Activated CD8-positive, alpha-beta memory T cell treated with anti-CD3 and anti-CD28 coated beads for 48 hours (primary cell): ENCODE data around the gene CHAC1.

Experiments used
- DNase-seq, 3 experiments: peaks; one replicate each; pipeline ENCODE4 v3.0.0-alpha.2; 2020; ENCODE audit warnings: low read depth in 2 of 3, low spot score in 2 of 3

CHAC1 gene

DNA sequence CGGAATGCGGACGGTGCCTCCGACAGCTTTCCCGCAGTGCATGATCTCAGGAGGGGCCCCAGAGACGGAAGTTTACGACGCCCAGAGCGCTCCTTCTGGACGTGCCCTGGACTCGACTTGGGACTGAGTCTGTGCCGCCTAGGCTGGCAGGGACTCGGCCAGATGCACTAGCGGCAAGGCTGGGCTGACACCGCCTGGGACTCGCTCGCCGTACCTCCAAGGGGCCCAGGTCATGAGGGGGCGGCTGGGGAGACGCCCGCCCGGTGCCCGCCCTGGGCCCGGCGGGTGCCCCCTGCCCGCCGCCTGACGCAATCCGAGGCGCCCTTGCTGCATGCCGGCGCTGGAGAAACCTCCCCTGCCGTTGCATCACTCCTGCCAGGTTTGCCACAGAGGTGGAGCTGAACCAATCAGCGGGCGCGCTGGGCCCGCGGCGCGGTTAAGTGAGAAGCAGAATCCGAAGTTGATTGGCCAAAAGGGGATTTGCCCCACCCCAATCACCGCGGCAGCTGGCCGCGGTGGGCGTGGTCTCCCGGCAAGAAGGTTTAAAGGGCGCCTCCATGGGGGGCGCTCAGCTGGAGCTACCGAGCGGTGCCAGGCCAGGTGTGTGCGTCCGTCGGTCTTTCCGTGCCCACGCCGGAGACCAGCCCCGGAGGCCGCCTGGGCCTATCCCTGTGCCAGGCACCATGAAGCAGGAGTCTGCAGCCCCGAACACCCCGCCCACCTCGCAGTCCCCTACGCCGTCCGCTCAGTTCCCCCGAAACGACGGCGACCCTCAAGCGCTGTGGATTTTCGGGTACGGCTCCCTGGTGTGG is at the start of gene CHAC1:
Gene CHAC1, plus strand, starts transcription at position 571 of the 812 bp plus-strand sequence. Its CDS starts 113 bp downstream, at position 684.
- DNase-seq, result peak; percentile 89 to 92 (median 91)

- DNase-seq, result no peak
Observed at GRCh38 chr15:40904552-40905201, 48.6 kb upstream of the CHAC1 start.

GRCh38 chr15:40906091-40906990 is 46.9 kb upstream of the CHAC1 start:
- DNase-seq, result peak; percentile 62 to 74 (median 73)

GRCh38 chr15:40906991-40907802 is 46.1 kb upstream of the CHAC1 start:
- DNase-seq, result no peak

- DNase-seq, result no peak
Observed at GRCh38 chr15:40908095-40908494, 45.2 kb upstream of the CHAC1 start.

DNA sequence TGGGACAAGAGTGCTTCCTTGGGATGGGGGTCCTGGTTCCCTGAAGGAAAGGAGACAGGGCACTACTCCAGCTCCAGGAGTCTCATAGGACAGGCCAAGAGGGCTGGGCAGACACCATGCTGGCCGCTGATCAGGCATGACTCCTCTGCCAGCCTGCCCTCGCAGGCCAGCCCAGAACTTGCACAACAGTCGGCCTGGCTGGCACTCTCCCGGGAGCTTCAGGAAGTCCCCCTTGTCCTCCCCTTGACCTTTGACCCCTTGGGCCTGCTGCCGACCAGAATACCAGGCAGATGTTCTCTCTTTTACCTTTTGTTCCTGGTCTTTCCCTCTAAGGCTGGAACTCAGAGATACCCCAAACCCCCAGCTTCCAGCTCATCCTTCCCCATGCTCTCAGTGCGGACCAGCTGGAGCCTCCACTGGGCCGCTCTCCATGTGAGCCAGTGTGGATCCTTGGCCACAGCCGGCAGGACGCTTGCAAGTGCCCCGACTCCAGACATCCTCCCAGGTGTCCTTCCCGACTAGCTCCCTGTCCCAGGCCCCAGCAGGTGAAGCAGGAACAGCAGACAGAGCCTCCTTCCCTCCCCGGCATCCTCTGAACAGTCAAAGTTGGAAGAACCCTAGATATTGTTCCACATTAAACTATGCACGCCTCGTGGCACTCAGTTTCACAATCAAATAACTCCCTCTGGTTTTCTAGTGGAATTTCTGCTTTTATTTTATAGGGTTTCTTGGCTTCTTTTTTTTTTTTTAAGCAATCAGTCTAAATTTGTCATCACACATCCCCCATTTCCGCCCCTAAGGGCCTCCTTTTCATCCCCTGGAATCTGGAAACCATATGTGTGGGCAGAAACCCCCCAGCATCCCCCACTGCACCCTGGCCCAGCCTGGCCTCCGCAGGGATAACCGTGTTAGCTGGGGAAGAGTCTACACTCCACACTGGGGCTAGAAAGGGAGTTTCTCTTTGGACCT is 43.3 kb upstream of the CHAC1 start:
- DNase-seq, result no peak

- no peak for DNase-seq
Observed at GRCh38 chr15:40911141-40911540, 42.1 kb upstream of the CHAC1 start.

GRCh38 chr15:40911693-40912092 is 41.6 kb upstream of the CHAC1 start:
- no peak for DNase-seq

DNA sequence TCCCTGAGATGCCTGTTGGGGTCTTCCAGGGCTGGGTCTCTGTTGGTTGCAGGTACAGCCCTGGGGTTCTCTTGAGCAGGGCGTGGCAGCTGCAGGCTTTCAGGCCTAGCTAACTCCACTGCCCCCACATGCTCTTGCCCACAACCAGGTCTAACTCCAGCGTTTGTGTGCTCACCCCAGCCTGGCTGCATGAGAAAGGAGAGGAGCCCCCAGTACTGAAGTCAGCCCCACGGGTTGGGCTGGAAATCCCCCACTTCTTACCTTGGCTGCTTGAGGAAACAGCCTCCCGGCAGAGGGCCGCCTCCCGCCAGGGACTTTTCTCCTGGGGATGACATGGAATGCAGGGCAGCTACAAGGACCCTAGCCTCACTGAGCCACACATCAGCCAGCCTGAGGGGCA is 40.8 kb upstream of the CHAC1 start:
- no peak for DNase-seq

GRCh38 chr15:40914013-40914412 is 39.3 kb upstream of the CHAC1 start:
- DNase-seq, result no peak

DNA sequence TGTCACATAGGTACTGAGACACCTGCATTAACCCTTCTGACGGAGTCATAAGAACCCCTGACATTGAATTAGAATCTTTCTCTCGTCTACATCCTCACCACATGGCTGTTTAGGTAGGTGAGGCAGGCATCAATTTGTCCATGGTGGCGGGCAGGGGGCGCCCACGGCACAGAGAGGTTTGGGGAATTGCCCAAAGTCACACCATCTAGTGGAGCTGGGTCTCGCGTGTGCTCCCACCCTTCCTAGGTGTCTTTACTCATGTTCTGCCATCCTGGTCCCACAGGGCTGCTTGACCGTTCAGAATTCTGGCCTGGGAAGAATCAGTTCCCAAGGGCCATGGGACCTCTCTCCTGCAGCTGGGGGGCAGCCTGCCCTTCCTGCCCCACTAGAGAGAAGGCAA is 38.8 kb upstream of the CHAC1 start:
- DNase-seq, result no peak

- no peak for DNase-seq
Observed at GRCh38 chr15:40915116-40915661, 38.1 kb upstream of the CHAC1 start.

DNA sequence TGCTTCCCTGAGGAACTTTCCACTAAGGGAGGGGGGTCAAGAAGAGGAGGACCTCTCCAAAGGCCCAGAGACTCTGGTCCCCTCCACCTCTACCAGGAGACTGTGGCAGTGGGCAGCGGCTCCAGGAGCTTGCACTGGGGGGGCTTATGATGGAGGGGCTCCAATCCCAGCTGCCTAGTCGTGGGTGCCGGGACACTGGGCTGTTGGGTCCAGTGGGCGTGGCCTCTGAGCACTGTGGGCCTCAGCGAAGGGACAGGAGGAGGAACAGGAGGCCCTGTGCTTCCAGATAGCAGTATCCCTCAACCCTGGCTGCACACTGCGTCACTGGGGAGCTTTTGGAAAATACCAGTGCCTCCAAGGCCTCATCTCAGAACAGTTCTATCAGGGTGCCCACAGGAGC is 37.6 kb upstream of the CHAC1 start:
- no peak for DNase-seq

GRCh38 chr15:40917585-40917984 is 35.7 kb upstream of the CHAC1 start:
- no peak for DNase-seq

DNA sequence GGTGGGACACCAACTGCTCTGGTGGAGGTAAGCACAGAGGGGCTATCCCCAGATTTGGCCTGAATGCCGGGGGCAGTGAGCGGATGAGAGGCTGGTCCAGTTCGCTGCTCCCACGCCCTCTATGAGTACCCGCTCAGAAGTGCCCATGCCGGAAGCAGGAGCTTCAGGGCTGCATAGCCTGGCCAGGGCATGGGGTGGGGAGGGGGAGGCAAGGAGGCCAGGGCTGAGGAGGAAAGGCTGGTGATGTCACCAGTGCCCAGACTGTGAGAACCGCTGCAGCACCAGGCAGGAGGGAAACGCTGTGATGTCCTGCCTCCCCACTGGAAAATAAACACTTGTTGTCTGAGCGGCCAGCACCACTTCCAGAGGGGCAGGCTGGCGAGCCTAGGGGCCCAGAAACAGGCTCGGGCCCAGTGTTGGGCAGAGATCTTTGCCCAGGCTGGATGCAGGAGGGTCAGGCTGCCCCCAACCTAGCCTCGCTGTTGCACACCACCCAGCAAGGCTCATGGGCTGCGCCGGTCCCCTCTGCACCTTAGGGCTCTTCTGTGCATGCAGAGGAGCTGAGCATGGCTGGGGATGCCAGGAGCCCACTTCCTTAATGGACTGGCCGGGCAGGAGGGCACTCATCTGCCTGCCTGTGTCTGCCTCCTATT is 35.0 kb upstream of the CHAC1 start:
- no peak for DNase-seq

- no peak for DNase-seq
Observed at GRCh38 chr15:40918799-40919392, 34.4 kb upstream of the CHAC1 start.

DNA sequence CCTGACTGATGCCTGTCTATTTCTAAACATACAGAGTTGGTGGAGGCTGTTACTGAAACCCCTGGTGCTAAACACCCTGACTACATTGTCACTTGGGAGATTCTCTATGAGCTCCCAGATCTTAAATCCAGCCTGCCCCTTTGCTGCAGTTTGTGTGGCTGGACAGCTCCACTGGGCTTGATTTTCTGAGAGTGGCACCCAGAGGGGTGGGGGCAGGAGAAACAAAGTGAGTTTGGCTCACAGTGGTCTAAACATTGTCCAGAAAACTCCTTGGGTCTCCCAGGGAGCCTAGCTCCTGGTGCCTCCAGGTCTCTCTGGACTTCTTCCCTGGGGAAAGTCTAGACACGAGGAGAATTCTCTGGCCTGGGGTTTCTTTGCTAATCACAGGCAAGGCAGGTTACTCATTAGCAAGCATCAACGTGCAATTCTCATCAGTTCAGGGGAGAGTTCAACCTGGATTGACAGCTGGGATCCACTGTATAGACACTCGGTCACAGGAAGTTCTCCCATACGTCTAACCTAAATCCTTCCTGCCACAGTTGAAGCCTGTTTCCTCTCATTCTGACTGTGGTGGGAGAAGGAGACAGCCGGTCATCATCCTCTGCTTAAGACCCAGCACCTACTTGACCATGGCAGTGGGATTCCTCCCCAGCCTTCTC is 31.2 kb upstream of the CHAC1 start:
- no peak for DNase-seq

GRCh38 chr15:40922608-40923005 is 30.7 kb upstream of the CHAC1 start:
- no peak for DNase-seq
